T-helper 22 cell (primary cell): Measurements from ENCODE around the gene ATP1A2.
A peak's percentile ranks its signal among the peaks of the same experiment; 100 is the strongest.
"Not testable (repeated sequence)": the region's sequence is repeated elsewhere in the genome, so short reads cannot be mapped to it uniquely, and the experiment has no call there.

ENCODE experiments used
- DNase-seq: peaks from one replicate; pipeline ENCODE4 v3.0.0-alpha.2; 2020; ENCODE audit warnings: low read depth

ATP1A2 gene

DNA sequence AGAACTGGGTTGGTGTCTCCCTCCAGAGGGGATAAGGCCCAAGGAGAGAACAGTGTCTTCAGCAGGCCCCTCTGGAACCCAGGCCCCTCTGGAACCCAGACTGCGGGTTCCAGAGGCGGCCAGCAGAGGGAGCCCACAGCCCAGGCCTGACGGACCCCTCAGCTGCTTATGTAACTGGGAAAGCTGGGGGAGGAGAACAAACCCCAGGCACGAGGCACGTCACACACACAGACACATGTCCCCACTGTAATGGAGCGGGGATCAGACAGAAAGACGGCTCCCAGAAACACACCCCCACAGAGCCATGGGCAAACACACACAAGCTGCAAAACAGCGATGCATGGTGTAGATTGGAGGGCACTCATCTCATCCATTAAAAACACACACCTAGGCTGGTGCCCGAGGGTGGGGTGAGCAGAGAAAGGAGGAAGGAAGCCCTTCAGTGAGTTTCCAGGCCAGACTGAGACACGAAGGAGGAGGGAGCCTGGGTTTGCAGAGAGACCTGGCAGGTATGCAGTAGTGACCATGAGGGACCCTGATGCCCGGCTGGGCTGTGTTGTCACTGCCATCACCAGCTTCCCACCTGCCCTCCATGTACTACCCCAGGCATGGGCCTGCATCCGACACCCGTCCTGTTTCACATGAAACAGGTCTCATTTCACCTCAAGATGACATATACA is 14.4 kb upstream of the ATP1A2 start:
- peak; percentile 57 for DNase-seq

DNA sequence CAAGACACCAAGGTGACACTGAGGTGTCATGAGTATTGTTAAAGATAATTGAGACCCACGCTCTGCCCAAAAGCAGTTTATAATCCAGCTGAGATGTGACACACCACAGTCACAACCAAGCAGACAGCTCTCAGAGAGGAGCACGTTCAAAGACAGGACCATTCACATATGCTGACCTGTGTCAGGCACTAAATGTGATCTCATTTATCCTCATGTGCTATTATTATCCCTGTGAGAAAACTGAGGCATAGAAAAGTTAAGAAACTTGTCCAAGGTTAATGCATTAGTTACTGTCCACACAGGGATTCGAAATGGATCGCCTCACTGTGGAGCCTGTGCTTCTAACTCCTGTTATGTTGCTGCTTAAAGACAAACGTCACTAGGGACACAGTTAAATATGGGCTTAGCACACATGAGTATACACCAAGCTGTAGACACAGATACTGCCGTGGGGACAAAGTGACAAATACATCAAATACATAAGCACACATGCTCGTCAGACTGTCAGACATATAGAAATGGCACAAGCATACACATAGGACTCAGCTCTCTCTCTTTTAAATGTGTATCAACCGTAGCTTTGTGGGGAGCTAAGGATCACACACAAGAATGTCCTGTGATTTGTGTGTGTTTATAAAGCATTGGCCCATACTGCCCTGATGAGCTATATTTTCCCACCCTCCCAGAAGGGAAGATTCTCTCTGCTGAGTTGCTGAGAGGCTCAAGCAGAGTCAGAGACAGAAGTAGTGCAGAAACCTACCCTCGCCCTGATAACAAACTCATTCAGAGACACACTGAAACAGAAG is 13.6 kb upstream of the ATP1A2 start:
- DNase-seq, result no peak

DNA sequence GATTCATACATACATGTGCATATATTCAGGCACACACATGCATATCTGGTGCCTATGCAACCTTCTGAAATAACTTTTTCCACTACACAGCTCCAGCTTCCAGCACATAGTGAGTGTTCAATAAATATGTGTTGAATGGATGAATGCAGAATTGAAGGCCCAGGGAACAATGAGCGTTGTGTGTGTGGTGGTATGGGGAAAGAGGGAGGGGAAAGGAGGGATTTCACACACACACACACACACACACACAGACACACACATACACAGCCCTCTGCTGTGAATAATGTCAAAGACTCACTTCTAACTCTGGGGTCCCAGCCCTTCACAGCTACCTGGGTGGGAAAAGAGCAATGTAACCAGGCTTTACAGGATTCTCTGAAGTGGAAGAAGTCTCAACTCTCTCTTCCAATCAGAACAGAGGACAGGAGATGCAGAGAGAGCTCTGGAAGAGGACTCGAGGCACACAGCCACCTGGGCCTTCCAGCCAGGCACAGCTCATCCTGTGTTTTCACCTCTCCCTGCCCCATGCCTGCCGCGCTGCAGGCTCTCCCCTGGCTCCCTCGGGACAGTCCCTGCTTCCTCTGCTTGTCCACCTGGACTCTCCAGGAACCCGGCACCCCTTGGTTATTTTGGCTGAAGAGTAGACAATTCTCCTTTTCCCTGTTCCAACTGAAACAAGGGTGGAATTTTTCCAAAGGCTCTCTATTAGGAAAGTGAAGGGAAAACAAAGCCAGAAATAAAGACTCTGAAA is 11.7 kb upstream of the ATP1A2 start:
- DNase-seq, result no peak

DNA sequence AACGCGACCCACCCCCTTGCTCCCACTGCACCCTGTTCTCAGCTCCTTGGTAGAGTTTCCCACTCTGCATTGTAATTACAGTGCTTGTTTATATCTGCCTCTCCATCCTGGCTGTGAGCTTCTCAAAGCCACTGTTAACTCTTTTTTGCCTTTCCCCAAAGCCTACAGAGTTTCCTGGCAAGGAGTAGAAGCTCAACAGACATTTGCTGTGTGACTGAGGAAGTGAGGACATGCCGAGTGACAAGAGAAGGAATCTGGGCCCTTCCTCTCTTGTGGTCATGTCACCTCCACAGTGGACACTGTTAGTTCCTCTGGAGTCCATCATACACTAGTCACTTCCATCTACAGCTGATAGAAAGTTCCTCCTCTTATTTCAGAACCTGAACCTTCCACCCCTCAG is 11.1 kb upstream of the ATP1A2 start:
- DNase-seq, result no peak

DNA sequence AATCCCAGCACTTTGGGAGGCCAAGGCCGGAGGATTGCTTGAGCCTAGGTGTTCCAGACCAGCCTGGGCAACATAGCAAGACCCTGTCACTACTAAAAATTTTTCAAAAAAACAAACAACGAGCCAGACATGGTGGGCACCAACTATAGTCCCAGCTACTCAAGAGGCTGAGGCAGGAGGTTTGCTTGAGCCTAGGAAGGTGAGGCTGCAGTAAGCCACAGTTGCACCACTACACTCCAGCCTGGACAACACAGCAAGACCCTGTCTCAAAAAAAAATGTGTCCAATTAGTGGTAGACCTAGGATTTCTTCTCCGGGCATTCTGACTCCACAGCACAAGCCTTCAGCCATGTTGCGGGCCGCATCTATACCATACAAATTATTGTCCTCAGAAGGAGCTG is 10.4 kb upstream of the ATP1A2 start:
- DNase-seq, result no peak

DNA sequence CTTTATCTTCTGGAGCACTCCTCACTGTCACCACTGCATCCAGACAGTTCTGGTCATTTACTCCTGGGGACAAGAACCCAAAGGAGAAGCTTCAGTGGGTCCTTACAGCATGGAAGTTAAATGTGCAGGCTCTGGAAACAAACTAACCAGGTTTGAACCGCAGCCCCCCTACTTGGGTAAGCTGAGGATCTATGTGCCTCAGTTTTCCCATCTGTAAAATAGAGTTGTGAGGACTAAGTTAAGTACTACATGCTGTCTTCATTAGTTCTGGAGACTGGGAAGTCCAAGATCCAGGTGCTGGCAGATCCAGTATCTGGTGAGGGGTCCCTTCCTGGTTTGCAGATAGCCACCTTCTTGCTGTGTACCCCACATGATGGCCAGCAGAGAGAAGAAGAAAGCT is 8.0 kb upstream of the ATP1A2 start:
- DNase-seq, result no peak

DNA sequence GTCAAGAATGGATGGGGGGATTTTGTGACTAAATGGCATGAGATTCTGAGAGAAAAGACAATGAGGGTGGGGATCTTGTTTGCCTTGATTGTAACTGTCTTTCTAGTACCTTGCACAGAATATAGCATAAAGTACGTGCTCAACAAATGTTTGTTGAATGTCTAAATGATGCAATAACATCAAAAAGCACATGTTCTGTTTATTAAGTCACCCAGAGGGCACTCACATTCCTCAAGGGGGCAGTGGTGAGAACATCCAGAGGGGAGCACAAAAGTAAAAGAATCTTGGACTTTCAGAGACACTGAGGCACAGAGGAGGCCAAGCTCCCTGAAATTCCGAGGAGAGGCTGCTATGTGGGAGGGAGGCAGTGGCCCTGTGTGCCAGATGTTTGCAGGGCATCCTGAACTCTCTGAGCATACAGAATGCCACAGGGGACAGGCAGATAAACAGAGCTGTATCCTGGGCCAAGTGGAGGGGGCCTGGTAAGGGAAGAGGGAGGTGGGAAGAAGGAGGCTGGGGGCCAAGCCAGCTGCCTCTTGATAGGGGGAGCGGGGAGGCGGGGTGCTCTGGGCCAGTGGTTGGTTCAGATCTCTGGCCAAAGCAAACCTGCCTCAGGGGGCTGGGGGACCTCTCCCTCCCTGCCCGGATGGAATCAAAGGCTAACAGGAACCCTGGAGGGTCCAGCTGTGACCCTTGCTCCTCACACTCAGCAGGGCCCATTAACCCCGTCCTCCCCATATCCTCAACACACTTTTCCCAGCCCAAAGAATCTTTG is 6.5 kb upstream of the ATP1A2 start:
- no peak for DNase-seq

DNA sequence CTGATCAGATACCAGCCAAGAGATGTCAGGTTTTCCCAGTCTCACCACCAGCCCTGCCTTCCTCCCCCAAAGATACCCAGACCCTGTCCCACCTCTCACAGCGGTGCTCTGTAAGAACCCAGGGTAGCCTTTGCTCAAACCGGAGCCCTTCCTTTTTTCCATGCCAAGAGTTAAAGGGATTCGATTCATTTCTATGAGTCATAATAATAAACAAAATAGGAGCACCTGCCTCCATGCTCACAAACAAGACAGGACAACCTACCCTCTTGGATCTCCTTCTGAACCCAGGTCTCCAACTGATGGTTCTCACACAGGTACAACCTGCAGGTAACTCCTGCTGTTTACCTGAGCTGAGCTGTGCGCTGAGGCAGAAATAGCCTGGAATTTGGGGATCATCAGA is 5.9 kb upstream of the ATP1A2 start:
- DNase-seq, result no peak

DNA sequence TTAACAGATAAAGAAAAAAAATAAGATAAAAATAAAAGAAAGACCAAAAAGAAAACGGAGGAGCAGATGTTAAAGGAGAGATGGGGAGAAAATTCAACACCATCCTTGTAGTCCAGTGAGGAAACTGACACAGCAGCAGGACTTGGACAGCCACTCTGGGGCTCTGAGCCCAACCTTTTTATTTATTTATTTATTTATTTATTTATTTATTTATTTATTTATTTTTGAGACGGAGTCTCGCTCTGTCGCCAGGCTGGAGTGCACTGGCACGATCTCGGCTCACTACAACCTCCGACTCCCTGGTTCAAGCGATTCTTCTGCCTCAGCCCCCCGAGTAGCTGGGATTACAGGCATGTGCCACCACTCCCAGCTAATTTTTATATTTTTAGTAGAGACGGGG is 4.1 kb upstream of the ATP1A2 start:
- not testable (repeated sequence) for DNase-seq

DNA sequence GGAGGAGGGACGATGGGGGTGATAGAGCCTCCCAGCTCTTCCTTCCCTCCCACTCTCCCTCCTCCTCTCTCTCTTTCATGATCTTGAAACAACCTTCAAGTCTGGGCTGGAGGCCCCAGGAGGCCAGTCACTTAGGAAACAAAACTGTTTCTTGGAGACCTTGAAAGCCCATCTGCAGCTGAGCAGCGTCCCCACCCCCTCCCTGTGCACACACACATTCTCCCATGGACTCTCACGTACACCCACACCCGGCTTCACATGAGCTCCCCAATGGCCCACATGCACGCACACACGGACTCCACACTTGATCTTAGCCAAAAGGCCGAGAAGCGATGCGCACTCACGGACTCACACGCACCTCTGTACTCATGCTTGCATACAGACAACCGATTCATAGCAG is 3.2 kb upstream of the ATP1A2 start:
- no peak for DNase-seq

DNA sequence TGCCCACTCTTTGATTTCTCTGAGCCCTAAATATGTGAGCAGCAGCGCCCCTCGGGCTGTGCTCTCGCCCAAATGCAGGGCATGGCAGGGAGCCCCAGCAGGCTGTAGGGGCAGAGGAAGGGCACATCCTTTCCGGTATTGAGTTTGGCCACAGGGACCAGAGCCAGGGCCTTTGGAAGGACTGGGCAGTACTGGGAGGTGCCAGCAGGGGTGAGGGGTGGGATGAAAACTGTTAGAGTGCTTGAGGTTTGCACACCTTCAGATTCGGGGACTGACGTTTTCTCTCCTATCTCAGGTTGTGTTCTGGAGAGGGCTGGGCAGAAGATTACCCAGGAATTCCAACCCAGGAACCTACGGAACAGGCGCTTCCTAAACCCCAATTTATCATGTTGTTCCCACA is 2.2 kb upstream of the ATP1A2 start:
- DNase-seq, result no peak

DNA sequence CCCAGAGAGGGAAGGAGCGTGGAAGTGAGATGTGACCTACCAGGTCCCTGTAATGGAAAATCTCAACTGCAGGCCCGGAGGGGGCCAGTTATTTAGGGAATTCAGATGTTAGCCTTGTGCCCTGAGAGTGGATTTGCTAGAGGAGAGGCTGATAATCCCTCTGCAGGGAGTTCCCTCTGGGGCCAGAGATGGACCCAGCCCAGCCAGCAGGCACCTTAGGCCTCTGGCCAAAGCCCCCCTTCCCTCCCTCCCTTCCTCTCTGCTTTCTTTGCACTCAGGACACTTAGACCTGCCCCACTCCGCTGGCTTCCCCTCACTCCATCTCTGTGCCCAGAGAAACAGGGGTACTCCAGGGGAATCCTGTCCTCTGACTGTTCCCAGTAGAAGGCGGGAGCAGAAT is 1.5 kb upstream of the ATP1A2 start:
- no peak for DNase-seq

DNA sequence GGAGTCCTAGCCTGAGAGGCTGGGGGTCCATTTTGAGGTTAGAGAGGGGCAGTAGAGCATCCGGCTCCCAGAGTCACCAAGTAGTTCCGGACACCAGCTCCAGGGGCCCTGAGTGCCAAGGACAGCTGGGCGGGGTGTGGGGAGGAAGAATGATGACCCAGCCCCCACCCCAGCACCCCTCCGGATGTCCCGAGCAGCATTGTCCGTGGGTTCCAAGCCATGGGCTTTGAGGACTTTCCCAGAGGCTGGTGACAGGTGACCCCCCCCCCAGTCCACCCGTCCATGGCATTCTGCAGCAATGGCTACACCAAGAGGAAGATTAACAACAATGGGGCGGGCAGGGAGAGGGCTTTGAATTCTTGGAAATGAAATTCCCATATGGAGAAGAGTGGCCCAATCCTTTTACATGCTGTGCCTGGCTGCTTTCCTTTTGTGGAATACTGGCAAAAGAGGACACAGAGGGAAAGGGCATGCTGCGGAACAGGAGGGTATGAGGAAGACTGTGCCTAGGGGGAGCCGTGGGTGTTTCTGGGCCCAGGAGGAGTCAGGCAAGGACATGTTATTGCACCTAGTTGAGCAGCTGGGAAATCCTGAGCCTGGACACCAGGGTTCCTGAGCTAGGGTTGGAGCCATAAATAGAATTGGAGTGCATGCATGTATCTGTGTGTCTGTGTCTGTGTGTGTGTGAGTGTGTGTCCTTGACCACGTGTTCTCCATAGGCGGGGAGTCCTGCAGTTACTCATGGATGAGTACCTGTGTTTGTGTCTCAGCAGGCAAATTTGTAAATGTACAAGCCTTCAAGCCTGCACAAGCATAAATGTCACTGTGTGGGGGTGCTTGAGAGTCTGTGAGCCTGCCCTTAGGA is 956 bp downstream of the ATP1A2 start:
- no peak for DNase-seq

DNA sequence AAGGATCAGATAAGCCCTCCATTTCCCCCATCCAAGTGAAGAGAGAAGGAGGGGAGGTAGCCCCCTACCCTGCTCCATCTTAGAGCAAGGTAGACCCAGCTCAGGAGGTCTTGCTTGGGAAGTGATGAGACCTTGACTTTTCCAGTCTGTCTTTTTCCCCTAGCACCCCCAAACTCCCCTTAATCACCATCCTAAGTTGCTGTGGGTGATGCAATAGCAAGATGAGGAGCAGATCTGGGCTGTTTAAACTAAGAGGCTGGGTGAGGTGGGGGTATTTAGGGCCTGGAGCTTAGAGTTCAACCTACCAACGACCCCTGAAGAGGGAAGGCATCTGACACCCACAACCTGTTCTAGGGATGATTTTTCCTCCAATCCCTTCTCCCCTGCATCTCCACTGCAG is 1.7 kb downstream of the ATP1A2 start:
- DNase-seq, result no peak

DNA sequence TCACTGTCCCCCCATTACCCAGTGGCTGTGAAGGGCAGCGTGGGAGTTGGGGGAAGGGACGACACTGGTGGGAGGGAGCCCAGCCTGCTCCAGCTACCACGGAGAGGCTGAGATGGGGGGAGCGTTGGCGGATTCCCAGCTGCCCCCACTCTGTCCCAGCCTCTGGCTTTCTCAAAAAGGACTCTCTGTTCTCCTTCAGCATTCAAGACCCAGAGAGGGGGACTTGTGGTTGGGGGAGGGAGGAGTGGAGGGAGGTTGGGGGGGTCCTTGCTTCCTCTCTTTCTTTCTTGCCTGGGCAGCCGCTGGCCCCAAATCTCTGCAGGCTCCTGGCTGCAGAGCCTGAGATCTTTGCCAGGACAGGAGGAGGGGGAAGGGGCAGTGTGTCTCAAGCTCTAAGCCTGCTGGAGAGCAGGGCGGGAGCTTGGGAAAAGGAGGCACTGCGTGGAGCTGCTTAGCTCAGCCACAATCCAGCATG is 2.2 kb downstream of the ATP1A2 start:
- no peak for DNase-seq

DNA sequence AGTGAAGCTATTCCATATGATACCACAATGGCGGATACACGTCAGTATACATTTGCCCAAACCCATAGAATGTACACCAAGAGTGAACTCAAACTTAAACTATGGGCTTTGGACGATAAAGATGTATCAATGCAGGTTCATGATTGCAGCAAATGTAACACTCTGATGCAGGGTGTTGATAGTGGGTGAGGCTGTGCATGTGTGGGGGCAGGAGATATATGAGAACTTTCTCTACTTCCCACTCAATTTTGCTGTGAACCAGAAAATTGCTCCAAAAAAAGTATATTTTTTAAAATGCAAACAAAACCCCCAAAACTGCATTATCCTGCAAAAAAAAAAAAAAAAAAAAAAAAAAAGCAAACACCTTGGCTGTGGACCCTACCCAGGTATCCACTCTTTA is 3.4 kb downstream of the ATP1A2 start:
- no peak for DNase-seq

DNA sequence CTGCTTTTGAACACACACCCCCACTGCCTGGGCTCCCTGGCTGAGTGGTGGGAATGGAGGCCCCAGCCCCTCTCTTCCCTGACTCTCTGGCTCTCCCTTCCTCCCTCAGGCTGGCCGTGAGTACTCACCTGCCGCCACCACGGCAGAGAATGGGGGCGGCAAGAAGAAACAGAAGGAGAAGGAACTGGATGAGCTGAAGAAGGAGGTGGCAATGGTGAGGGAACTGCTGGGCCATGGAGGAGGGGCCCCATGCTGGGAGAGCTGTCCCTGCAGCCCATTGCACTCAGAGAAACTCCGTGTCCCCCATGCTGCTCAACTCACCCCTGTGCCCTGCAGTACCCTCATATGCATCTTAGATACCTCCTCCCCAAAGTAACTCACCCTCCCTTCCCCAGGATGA is 5.2 kb downstream of the ATP1A2 start:
- no peak for DNase-seq

DNA sequence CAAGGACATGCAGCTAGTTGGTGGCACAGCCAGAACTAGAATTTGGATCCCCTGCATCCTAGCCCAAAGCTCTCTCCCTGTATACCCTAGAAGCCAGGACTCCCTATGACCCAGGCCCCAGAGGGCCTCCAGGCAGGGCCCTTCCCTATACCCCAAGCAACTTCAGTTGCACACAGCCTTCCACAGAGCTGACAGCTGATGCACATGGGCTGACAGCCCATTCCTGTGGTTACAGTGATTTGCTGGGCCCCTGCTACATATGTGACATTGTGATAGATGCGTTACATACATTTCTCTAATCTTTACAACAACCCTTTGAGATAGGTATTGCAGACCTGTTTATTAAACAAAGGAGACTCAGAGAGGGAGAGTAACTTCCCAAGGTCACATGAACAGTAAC is 5.8 kb downstream of the ATP1A2 start:
- DNase-seq, result no peak

DNA sequence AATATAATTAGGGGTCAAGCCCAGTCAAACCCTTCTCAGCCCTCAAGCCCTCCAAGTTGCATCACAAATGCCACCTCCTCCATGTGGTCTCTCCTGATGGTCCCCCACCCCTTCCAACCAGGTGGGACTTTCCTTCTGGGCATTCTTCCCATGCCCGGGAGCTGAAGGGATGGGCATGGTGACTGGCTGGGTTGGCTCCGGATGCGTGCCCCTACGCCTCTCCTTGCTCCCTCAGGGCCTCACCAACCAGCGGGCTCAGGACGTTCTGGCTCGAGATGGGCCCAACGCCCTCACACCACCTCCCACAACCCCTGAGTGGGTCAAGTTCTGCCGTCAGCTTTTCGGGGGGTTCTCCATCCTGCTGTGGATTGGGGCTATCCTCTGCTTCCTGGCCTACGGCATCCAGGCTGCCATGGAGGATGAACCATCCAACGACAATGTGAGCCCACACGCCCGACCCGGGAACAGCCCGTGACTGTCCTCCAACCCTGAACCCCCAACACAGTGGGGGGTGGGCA is 7.5 kb downstream of the ATP1A2 start:
- DNase-seq, result no peak

DNA sequence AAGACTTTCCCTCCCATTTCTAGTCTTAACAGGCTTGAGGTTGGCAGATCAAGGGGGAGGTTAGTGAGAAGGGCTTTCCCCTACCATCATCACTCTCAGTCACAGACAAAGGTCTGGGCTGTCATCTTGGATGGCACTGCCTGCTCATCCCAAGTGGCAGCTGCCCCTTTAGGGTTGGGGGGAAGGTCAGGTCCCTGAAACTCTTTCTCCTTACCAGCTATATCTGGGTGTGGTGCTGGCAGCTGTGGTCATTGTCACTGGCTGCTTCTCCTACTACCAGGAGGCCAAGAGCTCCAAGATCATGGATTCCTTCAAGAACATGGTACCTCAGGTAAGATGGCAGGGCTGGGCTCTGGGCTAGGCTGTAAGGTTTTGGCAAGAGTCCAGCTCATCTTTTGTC is 8.2 kb downstream of the ATP1A2 start:
- no peak for DNase-seq
